ENCODE results near the gene TMEM121B.
A peak's percentile ranks its signal among the peaks of the same experiment; 100 is the strongest.

GRCh38 chr22:17119481-17120202 is 1.5 kb downstream of the TMEM121B start:
- no peak for TF ChIP-seq CTCF (IDR thresholded peaks at IDR 0.05; ENCODE audit: insufficient read depth, low read depth, low read length)
- TF ChIP-seq EZH2 (IDR thresholded peaks at IDR 0.05; ENCODE audit: insufficient read depth, low read length): peak; percentile 57
